ENCODE measurements around the gene UNC5C. TPM values are rescaled to one million over a fixed set of nuclear protein-coding genes. Genes with fewer than 3 reads are reported as not detected.

Gene UNC5C
- total RNA-seq, 1 donor from 2014 or later = 2.7 TPM

DNA sequence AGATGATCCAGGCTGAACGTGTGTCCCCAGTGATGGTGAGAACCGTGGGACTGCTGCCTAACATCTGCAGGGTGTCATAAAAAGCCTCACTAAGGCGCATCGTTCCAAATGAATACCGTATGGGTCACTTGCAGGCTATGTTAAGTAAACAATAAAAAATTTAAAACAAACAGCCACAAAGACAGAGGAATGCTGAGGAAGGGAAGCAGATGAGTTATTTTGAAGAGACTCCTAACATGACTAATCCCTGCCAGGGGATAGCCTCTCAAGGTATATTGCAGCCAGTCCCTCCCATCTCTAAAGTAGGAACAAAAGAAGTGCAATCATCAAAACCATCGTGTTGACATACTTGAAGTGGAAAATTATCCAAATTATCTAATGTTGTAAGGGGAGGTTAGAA is 83.8 kb downstream of the UNC5C start:
- DNase-seq = peak; percentile 7

DNA sequence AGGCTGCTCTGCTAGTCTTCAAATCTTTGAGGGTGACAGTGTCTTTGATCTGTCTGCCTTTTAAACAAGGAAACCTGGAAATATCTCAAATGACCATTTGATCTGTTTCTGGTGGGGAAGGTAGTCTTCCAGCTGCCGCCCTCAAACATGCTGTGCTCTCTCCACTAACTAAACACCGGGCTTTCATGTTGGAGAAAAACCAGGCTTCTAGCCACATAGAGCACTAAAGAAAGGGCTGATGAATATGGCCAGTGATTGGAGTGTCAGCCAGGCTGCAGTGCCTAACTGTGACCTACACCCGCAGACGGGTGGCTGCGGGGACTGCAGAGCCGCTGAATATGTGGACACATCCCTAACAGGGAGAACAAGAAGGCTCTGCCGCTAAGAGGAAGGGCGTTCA is 85.9 kb downstream of the UNC5C start:
- DNase-seq = no peak

DNA sequence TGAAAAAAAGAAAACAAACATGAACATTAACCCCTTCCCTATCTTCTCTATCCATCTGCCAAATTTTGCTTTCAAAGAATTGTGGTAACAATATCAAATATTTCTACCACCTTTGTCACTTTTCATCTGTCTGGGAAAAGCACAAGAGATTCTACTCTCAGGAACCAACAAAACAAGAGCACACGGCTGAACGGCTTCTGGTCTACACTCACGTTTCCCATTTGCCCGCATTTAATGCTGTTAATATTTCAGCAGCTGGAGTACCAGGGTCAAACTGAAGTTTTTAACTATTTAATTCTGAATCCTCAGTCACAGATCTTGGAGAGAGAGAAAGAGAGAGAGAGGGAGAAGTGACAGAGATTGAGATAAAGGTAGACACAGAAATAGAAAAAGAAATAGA is 91.4 kb downstream of the UNC5C start:
- no peak for DNase-seq

DNA sequence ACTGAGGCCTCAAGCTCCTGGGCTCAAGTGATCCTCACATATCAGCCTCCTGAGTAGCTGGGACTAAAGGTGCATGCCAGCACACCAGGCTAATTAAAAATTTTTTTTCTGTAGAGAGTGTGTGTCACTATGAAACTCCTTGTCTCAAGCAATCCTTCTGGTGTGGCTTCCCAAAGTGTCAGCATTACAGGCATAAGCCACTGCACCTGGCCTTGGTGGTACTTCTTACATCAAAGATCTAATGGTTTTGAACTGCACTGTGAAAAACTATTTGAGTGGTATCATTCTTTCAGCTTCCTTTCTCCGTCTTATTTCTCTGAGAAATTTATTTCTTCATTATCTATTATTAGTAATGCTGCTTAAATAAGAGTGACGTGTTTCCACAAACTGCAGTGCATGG is 98.5 kb downstream of the UNC5C start:
- DNase-seq = no peak

DNA sequence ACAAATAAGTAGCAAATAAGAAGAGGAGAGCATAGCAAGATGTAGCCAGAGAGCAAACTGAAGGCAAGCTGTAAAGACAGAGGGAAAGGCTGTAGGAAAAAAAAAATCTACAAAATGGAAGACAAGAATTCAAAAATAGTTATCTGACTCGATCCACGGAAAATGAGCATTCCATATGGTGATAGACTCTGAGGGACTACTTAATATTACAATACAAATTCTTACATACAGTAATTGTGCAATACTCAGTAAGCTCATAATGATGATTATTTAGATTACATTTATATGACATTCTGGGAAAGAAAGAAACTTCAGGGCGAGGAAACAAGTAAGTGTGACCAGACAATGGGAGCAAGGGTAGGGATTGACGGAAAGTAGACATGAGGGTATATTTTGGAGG is 102.6 kb downstream of the UNC5C start:
- DNase-seq = no peak

DNA sequence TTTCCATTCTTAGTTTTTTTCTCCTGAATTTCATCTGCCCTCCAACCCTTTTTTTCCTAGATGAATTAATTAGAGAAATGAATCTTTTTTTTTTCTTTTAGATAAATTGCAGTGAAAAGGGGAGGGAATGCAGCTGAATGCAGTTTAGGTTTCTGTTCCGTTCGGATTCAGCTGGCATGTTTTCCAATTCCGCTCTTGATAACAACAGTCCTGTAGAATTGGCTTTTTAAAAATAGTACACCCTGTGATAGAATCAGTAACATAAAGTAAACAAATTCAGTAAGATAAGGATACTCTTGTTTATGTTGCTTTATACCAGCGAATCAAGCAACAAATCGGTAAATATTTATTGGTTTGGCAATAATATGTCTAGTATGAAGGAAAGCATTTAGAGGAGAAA is 103.5 kb downstream of the UNC5C start:
- DNase-seq = no peak

DNA sequence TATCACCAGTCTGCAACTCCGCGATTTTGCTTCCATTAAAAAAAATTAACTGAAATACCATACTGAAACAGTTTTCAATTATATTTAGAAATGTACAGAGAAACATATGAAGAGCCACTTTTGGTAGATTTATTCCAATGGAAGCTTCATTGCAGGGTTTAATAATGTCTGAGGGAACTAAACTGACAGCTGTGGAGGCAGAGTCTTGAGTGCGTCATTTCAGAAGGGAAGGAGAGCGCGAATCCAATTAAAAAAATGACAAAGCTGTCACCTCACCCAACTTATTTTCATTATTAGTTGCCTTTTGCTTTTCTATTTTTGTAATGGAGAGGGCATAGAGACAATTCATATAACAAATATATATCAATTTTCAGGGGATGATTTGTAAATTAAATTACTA is 104.0 kb downstream of the UNC5C start:
- no peak for DNase-seq

DNA sequence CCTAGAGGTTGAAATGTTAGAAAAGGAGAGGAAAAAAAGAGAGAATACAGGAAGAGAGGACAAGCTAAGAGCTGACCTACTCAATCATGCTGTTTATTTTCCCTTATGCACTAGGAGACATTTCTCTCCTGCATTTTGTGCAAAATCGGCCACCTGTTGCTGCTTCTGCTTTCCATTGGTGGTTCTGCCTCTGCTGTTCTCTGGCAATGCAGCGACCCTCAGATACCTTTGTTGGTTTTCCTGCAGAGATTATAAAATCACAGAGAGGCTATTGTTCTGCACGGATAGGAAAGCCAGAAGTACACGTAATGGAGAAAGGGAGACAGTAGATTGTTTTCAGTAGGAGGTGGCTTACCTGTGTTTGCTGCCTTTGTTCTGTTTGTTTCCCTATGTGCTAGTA is 108.9 kb downstream of the UNC5C start:
- DNase-seq = no peak

DNA sequence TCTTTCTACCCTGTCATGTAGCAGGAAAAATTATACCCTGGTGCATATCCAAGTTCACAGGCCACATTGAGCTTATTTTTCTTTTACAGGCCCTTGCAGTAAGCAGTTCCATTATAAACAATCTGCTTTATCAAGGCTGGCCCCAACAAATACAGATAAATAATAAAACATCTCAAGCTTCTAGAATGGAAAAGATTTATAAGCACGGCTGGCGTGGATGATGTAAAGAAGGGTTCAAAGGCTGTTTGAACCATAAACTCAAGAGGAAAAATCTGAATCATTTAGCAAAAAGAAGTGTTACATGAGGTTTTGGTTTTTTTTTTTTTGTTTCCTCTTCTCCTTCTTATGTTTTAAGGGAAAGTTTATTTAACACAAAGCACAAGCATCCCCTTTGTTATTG is 109.7 kb downstream of the UNC5C start:
- no peak for DNase-seq

DNA sequence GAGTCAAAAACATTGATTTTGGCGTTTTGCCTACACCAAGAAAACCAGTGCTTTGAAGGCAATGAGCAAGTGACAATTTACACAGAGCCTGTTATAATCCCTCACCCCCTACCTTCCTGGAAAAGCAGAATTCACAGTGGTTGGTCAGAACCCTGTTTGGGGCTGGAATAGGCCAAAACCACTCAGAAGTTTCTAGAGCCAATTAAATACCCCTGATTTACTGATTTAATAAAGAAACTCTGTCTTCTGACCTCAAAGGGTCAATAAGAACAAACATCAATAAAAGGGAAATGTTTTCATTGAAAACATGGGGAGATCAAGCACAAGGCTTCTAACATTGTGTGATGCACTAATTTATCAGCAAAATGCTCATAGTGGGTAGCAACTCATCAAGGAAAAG is 116.3 kb downstream of the UNC5C start:
- DNase-seq = no peak

DNA sequence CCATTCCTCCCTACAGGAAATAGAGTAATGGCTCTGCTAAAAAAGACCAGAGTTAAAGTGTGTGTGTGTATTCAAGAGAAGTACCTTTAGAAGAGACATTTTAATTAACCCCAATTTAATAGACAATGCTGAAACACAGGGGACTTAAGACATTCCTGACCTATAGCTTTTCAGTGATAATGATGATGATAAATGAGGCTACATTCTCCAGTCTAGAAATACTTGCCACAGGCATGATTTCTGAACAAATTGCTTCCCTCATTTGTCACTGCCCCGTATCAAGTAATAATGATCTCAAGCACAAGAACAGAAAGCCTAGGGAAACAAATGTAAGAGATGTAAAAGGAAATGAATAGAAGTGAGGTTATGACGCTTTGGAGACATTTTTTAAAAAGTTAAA is 117.1 kb downstream of the UNC5C start:
- no peak for DNase-seq

DNA sequence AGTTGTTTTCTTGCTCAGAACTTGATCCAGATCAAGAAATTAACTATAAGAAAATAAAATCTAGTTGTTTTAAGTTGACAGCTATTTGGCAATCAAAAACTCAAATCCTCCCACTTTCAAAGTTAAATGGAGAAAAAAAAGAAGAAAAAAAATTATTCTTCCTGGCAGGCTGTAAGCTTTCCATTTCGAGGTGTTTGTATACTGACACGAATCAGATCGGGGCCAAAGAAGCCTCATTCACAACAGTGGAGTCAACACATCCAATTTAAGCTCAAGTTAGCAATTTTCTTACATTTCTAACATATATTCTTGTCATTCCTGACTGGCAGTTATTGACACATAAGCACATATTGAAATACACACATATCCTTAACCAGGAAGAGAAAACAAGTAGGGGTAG is 119.4 kb downstream of the UNC5C start:
- no peak for DNase-seq

DNA sequence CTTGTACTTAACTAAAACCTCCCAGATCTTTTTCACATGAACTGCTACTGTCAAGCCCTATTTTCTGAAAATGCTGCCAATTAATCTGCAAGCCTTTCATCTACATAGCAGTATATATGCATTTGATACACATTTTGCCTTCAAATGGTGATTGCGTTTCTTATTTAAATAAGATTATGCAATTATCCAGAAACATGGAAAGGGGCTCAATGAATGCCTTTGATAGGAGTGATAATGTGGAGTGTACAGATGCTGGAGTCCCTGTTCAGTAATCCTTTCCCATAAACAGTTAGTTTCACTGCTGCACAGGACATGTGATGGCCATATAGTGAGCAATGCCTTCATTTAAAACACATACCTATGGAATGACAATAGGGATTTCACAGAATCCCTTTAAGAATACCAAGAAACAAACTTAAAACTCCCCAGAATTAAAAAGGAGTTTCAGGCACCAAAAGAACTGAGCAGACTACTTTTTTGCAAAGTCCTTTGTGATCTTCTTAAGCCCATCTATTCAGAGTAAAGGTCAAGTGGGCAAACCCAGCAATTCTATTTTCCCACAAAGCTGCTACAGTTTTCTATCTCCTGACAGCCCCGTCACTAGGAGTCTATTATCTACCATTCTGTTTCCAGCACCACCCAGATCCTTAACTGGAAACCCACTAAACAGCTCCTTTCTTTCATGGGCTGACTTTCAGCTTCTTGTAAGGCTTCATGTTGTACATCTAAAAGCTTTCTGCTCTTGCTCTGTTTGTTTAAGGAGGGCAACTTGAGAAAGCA is 120.3 kb downstream of the UNC5C start:
- peak; percentile 45 for DNase-seq

DNA sequence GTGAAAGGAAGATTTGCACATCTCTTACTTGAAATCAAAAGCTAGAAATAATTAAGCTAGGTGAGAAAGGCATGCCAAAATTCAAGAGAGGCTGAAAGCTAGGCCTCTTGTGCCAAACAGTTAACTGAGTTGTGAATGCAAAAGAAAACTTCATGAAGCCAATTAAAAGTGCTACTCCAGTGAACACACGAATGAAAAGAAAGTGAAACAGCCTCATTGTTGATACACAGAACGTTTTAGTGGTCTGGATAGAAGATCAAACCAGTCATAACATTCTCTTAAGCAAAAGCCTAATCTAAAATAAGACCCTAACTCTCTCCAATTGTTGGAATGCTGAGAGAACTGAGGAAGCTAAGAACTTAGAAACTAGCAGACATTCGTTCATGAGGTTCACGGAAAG is 122.3 kb downstream of the UNC5C start:
- no peak for DNase-seq

DNA sequence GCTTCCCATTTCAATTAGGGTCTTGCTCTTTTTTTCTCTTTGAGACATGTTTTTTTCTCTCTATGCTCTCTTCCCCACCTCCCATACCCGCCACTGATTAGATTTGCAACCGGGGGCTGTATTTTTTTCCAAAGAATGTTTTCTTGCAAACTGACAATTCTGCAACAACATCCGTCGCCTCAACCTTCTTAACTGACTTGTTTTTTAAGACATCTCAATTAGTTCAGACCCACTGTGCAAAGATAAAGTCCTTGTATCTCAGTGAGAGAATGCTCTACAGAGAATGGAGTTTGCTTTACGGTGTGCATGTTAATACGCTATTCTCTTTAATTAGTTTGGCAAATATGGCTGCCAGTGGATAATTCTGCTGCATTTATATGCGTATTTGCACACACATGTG is 126.3 kb downstream of the UNC5C start:
- no peak for DNase-seq

DNA sequence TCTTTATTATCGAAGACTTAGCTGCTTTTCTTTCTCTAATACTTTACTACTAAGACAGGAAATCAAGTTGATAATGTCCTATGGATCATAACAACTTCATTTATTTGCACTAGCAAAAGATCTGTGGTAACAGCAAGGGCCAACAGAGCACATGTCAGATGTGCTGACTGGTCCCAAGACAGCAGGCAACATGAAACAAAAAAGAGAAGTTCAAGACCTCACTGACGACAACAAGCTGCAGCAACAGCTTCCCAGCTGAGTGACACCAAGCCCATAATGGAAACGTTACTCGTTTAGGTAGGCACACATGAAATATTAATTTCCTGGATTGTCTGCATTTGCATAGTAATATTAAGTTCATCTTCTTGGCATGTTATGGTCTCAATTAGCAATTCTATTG is 126.9 kb downstream of the UNC5C start:
- no peak for DNase-seq

DNA sequence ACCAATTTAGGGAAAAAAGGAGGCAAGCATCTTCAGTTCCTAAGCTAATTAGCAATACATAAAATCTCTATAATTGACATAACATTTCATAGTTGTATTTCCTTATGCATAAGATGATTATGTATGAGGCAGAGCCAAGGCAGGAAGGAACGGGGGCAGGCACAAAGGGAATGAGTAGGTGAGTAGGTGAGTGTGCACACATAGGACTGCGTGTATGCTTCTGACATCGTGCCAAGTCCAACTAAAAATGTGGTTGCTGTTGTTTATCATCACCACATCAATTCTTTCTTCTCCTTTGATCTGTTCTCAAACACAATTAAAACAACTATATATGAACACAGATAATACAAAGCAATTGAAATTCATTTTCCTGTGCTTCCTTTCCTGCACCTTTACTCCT is 131.2 kb downstream of the UNC5C start:
- DNase-seq = no peak

DNA sequence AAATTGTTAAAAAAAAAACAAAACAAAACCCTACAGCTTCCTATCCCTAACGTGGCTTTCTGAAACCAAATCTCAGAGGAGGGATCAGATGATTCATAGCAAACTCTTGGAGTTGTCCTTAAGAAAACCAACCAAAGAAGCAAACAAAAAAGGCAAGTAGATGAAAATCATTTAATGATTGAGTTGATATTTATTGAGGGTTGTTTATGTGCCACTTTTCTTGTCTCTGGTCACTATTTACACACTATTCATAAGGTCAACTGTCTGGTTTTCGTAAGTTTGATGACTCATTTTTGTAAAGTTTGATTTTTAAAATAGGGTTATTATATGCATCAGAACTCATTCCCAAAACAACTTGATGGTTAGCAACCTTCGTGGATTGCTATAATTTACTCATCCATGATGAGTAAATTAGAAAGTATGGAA is 133.4 kb downstream of the UNC5C start:
- no peak for DNase-seq

DNA sequence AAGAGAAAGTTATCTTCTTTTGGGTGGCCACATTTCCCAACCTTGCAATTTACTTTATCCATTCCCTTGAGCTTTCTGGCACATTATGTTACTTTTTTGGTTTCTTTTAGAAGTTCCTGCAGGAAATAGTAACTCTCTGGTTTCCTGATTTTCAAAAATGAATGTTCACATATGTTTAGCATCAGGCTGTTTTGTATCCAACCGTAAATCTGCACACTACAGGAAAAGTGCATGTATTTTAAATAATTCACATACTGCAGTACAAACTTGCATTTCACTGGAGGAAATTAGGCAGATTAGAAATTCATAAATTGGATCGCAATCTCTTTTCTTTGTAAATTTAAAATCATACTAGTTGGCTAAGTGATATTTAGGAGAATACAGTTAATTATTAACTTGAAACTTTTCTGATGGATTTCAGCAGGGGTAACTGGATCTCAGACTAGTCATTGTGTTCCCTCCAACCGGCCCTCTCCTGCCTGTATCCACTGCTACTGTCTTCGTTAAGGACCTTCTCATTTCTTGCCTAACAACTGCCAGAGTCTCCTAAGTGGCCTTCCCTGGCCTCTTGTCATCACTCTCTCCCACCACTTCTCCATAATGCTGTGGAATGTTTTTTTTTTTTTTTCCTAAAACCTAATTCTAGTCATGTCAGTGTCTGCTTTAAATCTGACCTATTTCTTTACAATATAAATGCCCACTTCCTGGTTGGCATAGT is 137.2 kb downstream of the UNC5C start:
- DNase-seq = peak; percentile 32

DNA sequence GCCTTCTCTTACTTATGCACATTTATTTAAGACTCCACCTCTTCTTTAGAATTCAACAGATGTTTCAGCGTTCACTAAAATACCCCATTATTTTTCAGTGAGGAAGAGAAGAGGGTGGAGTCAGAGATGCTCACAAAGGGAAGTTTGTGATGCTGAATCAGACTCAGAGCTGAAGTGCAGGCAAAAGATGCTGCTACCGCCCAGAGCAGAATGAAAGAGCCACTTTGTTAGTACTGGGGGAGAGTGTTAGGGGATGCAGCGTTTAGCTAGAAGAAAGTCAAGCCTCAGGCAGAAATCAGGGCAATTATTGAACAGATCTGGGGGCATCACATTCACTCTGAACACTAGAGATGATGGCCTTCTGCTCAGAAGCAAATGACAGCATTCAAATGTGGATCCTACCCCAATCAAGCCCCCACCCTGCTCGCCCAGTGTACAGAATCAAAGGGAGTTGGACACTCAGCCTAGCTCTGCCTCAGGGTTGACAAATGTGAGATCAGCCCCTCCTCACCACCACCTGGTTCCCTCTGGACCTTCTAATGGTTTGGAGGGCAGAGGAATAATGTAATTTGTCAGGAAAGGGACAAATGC is 138.3 kb downstream of the UNC5C start:
- peak; percentile 9 for DNase-seq

DNA sequence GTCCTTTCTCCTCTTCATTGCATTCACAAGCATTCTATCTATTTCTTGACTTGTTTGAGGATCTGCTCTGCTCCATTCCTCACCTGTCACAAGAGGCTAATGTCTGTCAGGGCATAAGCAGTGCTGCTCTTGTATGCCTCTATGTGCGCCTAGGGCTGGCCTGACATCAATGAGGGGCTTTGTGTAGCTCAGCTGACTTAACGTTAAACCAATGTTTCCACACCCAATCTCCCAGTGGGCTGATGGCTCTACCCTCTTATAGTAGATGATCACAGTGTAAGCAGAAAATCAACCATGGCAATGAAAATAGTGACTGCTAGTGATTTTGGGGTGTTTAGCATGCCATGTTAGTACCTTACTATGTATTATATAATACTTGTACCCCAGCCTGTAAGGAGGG is 139.0 kb downstream of the UNC5C start:
- no peak for DNase-seq

DNA sequence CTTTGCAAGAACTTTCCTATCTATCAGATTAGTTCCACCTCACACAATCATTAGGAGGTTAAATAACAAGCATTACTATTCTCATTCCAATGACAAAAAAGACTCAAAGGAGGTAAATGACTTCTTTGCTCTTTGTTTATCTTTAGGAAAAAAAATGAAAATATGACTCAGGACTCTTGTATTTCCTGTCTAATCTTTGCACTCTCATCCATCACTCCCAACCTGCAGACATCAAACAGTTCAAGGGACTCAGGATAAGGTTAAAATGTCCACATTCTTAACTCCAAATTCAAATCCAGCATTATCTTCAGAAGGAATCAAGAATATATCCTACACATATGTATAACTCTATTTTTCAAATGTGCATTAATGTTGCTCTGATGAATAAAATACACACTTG is 139.6 kb downstream of the UNC5C start:
- no peak for DNase-seq

DNA sequence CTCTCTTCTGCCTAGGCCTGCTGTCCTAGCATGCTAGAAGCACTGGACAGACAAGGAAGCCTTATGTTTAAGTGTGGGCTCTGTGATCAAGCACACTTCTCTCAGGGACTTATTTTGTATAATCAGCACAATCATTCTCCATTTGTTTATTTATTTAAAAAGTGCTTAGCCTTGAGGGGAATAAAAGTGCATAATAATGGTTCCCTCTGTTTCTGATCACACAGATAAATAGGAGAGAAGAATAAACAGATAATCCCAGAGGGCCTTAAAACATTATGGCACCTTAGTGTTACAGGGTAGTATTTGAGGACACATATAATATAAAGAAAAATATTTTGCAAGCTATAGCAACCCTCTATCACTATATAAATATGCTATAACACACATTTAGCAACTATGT is 146.5 kb downstream of the UNC5C start:
- no peak for DNase-seq

DNA sequence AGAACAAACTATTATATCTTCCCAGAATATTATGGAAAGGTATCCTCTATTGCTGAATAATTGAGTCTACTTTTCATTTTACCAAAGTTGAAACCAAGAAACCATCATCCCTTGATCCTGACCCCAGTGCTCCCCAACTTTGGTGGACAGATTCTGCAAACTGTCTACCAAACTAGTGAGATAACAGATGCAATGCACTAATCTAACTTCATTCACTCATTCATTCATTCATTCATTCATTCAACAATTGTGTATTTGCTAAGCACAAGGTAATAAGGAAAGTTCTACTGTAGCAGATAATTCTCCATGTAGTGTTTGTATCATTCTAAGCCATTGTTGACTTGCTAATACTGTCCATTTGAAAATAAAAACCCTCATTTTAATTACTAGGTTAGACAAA is 150.6 kb downstream of the UNC5C start:
- DNase-seq = no peak
